Measurements from ENCODE around the gene LY9. TPM values are rescaled to one million over a fixed set of nuclear protein-coding genes. Genes with fewer than 3 reads are reported as not detected.

The LY9 gene
- total and polyA plus RNA-seq, 10 donors: 30.7 to 151 (median 37.8) TPM

DNA sequence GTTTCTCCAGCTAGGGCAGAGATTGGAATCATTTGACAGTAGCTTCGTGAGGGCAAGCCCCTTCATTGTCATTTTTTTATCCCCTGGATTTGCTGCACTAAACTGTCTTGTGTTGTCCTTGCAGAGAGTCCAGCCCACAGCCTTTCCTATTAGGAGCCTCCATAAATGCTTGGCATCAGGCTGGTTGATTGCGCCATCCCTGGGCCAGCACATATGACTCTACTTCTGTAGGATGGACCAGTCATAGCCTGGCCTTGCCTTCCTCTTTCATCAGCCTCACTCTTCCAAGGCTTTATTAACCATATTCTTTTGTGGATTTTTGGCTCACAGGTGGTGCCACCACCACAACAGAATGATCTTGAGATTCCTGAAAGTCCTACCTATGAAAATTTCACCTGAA is 31.4 kb downstream of the LY9 start:
- Histone ChIP-seq H3K36me3 (peaks cover 0 to 88% (median 24%) of the 10 kb centered on the region in 6 donors), H3K4me3 (no peak overlapping the region), H3K27ac (no peak overlapping the region), H3K4me1 (no peaks in the 10 kb centered on the region), H3K9me3 (no peaks in the 10 kb centered on the region), H3K27me3 (replicated peaks in 1 of 7) (no peaks in the 10 kb centered on the region)
- TF ChIP-seq POLR2AphosphoS5 (IDR thresholded peaks at IDR 0.05) (no peak), POLR2A (IDR thresholded peaks at IDR 0.05) (no peak)
- TF ChIP-seq, protein P1, sequence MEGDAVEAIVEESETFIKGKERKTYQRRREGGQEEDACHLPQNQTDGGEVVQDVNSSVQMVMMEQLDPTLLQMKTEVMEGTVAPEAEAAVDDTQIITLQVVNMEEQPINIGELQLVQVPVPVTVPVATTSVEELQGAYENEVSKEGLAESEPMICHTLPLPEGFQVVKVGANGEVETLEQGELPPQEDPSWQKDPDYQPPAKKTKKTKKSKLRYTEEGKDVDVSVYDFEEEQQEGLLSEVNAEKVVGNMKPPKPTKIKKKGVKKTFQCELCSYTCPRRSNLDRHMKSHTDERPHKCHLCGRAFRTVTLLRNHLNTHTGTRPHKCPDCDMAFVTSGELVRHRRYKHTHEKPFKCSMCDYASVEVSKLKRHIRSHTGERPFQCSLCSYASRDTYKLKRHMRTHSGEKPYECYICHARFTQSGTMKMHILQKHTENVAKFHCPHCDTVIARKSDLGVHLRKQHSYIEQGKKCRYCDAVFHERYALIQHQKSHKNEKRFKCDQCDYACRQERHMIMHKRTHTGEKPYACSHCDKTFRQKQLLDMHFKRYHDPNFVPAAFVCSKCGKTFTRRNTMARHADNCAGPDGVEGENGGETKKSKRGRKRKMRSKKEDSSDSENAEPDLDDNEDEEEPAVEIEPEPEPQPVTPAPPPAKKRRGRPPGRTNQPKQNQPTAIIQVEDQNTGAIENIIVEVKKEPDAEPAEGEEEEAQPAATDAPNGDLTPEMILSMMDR (IDR thresholded peaks at IDR 0.05 in 8 of 11, conservative IDR thresholded peaks at IDR 0.05 in 3 of 11): no peak
- intact Hi-C loops (cut with DNase I; ENCODE audit: low total_unique reads): loop anchor here (10.0 kb wide), 1 partner anchor 103 kb away; no protein-coding TSS in a partner anchor
- 88 to 98% (median 92%) methylated on average over 2 of the region's 2 CpGs for WGBS, 5 donors
- no peak for DNase-seq

DNA sequence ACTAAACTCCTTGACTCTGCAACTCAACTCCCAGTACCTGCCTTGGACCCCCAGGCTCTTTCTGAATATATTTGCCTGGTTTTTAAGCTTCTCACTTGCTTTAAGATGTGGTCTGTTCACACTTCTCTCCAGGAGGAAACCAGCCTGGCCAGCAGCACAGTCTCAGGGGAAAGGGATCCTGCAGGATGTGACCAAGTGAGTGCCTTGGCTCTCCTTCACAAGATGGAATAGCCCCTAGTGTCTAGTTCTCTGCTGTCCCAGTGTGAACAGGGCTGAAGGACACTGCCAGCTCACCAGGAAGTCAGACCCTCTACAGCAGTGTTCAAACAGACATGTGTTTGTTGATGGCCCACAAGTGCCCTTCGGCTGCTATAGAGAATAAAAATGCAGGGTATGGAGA is 33.8 kb downstream of the LY9 start:
- WGBS, 5 donors: 68 to 94% (median 79%) methylated on average over 1 of the region's 1 CpG
- peak overlapping the region in 1 of 8 donors; percentile 21 for H3K27ac ChIP-seq
- no peaks in the 10 kb centered on the region for H3K9me3 ChIP-seq
- no peak for TF ChIP-seq POLR2A (IDR thresholded peaks at IDR 0.05)
- TF ChIP-seq POLR2AphosphoS5 (IDR thresholded peaks at IDR 0.05): no peak
- TF ChIP-seq, protein P1 (IDR thresholded peaks at IDR 0.05 in 8 of 11, conservative IDR thresholded peaks at IDR 0.05 in 3 of 11): no peak
- peaks cover 0 to 71% (median 11%) of the 10 kb centered on the region in 6 donors for H3K36me3 ChIP-seq
- H3K4me3 ChIP-seq: no peak overlapping the region
- H3K27me3 ChIP-seq (replicated peaks in 1 of 7): no peaks in the 10 kb centered on the region
- peaks cover 0 to 4% (median 0%) of the 10 kb centered on the region in 6 donors for H3K4me1 ChIP-seq
- no peak for DNase-seq
- intact Hi-C loops (cut with DNase I; ENCODE audit: low total_unique reads): loop anchor here (5.0 to 10.0 kb wide), 2 partner anchors 105 to 123 kb away; partner anchors contain the start of gene ITLN2

DNA sequence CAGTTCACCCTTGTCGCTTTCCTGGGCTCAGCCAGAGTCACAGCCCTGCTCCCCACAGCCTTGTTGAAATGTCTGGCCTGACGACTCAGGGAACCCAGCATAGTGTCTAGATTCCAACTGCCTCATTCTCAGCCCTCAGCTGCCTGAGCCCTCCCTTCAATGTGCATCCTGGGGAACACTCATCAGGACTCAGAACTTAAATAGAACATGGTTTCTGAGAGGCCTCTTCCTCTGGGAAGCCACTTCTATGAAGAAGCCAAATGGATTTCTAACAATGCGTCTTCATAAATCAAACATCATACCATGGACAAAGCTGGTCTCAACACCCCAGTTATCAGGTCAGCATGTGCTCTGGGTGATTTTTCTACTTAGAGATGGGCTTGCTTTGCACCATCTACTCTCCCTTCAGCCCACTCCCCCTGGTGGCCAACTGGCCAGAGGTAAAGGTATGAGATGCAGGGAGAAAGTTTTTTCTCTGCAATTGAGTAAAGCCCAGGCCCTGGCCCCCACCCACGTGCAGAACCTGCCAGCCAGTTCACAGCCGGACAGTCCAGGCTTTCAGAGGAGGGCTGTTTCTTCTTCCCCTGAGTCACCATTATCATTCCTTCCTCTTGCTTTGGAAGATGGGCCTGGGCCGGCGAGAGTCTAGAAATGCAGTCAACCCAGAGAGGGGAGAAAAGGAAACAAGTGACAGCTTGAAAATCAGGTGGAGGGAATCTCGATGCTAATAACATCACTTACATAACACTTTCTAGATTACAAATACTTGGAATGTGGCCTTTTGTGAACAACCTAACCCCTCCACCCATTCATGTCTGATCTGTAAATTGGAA is 34.6 kb downstream of the LY9 start:
- WGBS, 5 donors: 67 to 76% (median 74%) methylated on average over 8 of the region's 8 CpGs
- peak; percentile 92 for DNase-seq
- intact Hi-C loops (cut with DNase I; ENCODE audit: low total_unique reads): loop anchor here (5.0 kb wide), 1 partner anchor 122 kb away; the partner anchor contains the start of gene ITLN2
- TF ChIP-seq, protein P1 (IDR thresholded peaks at IDR 0.05 in 8 of 11, conservative IDR thresholded peaks at IDR 0.05 in 3 of 11): peak; percentile 25 to 76 (median 69)
- TF ChIP-seq POLR2A (IDR thresholded peaks at IDR 0.05) (no peak), POLR2AphosphoS5 (IDR thresholded peaks at IDR 0.05) (peak in 1 of 3 donors; percentile 47)
- Histone ChIP-seq H3K27ac (peak overlapping the region in 1 of 8 donors; percentile 21), H3K4me3 (no peak overlapping the region), H3K36me3 (peaks cover 0 to 63% (median 11%) of the 10 kb centered on the region in 6 donors), H3K27me3 (replicated peaks in 1 of 7) (no peaks in the 10 kb centered on the region), H3K9me3 (no peaks in the 10 kb centered on the region), H3K4me1 (peaks cover 0 to 12% (median 0%) of the 10 kb centered on the region in 6 donors)

Data from spleen (tissue), 11 donors.